Midbrain (tissue), 1 donor: ENCODE measurements around the gene OSBP2.
"Not testable (repeated sequence)": the region's sequence is repeated elsewhere in the genome, so short reads cannot be mapped to it uniquely, and the experiment has no call there.

ENCODE experiments used
- DNase-seq: peaks from one replicate; lab custom pipeline; 2025; lab: John Stamatoyannopoulos, UW

Gene OSBP2

DNA sequence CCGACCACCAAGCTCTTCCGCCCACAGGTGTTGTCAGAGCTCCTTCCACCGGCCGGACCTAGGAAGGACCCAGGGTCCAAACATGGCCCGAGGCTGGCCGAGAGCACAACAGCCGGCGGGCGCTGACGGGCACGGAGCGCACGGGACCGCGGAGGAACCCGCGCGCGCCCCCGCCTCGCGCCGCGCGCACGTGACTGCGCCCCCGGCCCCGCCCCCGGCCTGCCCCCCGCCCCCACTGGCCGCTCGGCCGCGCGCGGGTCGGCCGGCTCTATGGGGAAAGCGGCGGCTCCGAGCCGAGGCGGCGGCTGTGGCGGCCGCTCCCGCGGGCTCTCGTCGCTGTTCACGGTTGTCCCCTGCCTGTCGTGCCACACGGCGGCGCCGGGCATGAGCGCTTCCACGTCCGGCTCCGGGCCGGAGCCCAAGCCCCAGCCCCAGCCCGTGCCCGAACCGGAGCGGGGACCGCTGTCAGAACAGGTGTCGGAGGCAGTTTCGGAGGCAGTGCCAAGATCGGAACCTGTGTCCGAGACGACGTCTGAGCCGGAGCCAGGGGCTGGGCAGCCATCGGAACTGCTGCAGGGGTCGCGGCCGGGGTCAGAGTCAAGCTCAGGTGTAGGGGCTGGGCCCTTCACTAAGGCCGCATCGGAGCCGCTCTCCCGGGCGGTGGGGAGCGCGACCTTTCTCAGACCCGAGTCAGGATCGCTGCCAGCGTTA, at the start of gene OSBP2:
TSS of gene OSBP2 (plus strand) at position 235 of the 711 bp plus-strand sequence. CDS start at position 271, 36 bp downstream.
- DNase-seq, result peak; percentile 47

DNA sequence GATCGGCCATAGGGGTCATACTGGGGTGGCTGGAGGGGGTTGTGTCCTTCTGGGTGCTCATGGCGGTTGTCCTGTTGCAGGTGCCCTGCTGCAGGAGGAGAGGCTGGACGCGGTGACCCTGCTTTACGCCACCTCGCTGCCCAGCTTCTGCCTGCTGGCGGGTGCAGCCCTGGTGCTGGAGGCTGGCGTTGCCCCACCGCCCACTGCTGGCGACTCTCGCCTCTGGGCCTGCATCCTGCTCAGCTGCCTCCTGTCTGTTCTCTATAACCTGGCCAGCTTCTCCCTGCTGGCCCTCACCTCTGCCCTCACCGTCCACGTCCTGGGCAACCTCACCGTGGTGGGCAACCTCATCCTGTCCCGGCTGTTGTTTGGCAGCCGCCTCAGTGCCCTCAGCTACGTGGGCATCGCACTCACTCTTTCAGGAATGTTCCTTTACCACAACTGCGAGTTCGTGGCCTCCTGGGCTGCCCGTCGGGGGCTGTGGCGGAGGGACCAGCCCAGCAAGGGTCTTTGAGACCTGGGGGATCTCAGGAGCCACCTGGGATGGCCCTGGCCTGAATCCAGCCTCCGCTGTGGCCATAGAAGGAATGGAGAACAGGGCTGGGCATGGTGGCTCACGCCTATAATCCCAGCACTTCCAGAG, 48.0 kb upstream of the OSBP2 start:
- no peak for DNase-seq

- no peak for DNase-seq
Observed at GRCh38 chr22:30647536-30647935, 47.1 kb upstream of the OSBP2 start.

DNA sequence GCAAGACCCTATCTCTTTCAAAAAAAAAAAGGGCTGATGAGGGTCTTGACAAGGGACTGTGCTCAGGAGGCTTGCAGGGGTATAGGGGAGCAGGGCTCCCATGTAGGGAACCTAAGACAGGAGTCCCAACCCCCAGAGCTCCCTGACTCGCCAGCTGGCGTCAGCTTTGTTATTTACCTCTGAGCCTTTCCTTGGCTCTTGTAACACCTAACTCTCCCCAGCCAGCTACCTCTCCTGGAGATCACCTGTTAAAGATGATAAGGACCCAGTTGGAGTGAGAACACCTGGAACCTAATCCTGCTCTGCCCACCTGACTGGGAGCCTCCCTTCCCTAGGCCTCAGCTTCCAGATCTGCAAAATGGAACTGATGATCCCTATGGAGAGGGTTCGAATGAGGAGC, 45.8 kb upstream of the OSBP2 start:
- no peak for DNase-seq

DNA sequence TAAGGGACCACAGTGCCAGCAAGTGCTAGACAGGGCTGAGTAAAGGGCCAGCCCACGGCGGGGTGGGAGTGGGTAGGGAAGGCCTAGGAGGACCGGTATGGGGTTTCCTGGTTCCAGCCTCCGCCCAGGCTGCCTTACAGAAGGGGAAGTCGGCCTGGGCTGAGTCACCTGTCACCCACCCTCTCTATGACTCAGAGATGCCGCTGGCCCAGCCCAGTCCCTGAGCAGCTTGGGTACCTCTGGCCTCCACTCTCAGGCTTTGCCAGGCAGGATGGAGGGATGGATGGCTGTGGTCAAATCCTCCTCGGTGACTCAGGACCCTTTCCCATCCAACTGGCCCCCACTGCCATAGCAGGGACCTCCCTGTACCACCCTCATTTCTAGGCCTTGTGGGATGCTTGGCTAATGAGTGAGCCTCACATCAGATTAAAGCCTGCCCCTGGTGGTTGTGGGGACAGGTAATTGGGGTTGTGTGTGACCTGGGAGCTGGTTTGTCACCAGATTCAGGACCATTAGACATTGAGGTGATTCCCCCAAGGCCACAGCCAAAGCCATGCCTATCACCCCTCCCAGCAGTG, 45.2 kb upstream of the OSBP2 start:
- no peak for DNase-seq

DNA sequence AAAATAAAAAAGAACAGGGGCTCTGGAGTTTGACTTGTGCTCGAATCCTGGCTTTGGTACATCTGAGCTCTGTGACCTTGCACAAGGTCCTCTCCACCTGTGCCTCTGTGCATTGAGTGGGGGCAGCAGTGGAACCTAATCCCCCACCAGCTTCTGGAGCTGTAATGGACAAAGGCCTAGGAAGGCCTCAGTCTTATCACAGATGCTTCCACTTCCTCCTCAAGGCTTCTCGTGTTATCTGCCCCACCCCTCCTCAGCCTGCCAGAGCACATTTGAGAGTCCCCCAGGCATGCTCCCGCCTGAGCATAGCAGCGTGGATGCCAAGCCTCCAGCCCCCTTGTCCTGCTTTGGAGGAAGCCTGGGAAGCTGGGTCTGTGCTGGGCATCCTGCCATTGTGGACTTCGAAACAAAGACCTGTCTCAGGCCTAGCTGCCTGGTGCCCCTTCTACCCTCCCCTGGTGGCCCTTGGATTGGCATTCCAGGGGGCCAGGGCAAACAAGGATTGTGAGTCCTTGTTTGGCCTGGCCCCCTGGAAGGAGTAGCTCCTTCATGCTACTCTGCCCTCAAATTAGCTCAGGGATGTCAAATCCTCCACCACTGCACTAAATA, 44.1 kb upstream of the OSBP2 start:
- peak; percentile 65 for DNase-seq

GRCh38 chr22:30652852-30653251, 41.8 kb upstream of the OSBP2 start:
- no peak for DNase-seq

DNA sequence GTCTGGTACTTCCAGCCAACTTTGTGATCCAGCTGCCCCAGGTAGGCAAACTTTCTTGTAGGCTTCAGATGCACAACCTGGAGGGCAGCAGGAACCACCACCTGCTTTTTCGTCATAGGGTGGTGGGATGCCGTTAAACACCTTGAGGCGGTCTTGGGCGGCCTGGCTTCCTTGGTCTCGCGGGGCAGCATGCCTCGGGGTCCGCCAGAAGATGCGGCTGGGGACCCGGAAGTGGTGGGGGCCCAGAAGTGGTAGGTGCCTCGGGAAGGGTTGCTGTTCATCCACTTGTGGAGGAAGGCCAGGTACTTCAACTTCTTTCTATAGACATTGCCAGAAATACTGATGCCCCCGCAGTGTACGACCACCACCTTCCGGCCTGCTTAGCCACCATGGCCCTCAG, 40.3 kb upstream of the OSBP2 start:
- no peak for DNase-seq

- no peak for DNase-seq
Observed at GRCh38 chr22:30655532-30655931, 39.1 kb upstream of the OSBP2 start.

DNA sequence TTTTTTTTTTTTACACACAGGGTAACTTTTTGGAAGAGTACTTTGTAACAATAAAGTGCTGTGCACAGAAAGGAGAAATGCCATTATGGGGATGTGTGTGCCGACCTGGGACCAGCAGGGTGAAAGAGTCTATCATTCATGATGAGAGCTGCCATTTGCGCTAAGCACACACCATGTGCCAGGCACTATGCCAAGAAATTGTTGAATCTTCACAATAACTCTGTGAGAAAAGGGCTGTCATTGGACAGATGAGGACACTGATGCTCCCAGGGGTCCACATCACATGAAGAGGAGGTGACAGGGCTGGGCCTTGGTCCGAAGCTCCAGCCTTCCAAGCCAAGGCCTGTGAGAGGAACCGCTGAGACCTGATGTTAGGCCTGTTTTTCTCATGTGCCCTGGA, 32.6 kb upstream of the OSBP2 start:
- DNase-seq, result no peak

DNA sequence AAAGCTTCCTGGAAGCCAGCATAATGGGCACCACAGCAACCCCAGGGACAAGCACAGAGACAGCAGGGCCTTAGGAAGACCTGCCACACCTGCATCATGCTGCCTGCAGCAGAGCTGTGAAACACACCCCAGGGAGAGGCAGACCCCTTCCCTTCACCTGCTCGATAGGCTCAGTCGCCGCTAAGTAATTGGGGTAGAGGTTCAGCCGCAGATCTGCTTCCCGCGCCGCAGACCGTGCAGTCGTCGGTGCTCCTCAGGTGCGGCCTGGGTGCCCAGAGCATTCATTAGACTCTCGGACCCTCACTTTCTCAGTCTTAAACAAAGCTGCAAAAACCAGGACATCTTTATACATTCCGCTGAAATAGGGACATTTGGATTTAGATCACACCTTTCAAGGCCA, 29.9 kb upstream of the OSBP2 start:
- no peak for DNase-seq

DNA sequence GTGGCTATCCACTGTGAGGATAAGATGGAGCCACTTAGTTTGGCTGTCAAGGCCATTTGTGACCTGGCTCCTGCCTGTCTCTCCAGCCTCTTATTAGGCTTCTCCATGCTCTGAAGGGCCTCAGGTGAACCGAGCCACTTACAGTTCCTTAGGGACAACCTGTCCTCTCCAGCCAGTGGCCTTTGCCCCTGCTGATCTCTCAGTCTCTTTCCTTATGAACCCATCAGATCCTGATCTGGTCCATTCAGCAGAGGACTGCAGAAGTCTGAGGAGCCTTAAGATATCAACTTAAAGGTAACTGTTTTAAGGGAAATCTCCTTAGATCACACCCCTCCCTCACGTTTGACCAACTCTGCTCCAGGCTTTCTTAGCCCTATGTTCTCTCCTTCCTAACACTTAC, 29.4 kb upstream of the OSBP2 start:
- DNase-seq, result no peak

GRCh38 chr22:30665786-30666185, 28.9 kb upstream of the OSBP2 start:
- no peak for DNase-seq

- DNase-seq, result no peak
Observed at GRCh38 chr22:30667107-30667493, 27.6 kb upstream of the OSBP2 start.

DNA sequence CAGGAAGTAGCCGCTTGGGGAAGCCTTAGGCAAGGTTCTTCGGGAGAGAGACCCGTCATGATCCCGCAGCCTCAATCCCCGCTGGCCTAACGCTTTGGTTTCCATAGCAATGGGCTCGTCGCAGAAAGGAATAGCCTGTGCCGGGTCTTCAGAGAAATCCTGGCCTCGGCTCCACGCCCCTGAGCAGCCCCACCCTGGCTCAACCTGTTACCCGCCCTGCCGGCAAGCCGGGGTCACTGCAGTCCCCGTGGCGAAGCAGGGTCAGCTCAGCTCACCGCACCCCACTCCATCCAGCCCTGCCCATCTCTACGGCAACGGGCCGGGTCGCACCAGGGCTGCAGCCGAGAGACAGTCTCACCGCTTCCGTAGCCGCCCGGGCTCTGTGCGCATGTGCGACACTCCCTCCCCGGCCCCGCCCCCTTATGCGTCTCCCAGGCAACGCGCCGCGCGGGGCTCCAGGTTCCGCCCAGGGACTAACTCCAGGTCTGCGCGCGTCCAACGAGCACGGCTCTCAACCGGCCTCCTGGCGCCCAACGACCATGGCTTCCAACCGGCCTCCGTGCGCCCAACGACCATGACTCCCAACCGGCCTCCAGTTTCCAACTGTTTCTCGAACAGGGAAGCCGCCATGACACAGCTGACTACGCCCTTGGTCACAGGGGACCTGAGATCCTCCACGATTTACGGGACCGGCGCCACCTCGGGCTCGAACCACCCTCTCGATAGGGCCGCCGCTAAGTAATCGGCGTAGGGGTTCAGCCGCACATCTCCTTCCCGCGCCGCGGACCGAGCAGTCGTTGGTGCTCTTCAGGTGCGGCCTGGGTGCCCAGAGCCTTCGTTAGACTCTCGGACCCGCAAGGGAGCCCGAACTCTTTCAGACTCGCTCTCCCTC, 26.9 kb upstream of the OSBP2 start, which contains the start of gene DUSP18:
TSS of gene DUSP18 (minus strand) at position 382 of the 892 bp plus-strand sequence. CDS start 3,872 bp downstream, outside the sequence.
- DNase-seq, result peak; percentile 92

- DNase-seq, result no peak
Observed at GRCh38 chr22:30668386-30668710, 26.3 kb upstream of the OSBP2 start.

DNA sequence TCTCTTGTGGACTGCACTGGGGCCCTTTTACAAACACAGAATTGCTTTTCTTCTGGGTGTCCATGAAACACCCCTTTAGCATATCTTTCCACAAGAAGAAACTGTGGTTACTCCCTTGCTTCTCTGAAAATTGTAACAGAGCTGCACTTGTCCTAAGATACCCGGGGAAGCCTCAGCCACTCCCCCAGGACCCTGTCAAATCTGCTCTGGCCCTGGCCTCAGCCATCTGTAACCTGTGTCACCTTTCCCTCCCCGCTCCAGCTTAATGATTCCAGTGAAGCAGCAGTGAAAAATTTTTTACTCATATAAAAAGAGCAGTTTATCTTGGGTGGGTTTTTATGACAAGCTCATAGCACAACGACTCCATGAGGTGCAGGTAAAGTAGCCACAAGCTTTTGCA, 23.6 kb upstream of the OSBP2 start:
- DNase-seq, result no peak

DNA sequence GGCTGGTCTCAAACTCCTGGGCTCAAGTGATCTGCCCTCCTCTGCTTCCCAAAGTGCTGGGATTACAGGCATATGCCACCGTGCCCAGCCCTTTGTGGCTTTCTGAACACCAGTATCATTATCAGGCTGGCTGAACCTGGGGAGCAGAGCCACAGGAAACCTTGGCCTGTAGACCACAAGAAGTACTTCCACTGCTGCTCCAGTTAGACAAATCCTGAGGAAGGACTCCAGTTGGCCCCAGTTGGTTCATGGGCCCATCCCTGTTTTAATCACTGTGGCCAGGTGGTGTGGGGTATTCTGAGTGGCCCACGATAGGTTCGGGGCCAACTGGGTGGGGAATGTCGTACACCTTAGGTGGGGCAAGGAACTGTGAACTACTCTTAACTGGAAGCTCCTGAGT, 21.5 kb upstream of the OSBP2 start:
- no peak for DNase-seq

- DNase-seq, result no peak
Observed at GRCh38 chr22:30674482-30674881, 20.2 kb upstream of the OSBP2 start.

DNA sequence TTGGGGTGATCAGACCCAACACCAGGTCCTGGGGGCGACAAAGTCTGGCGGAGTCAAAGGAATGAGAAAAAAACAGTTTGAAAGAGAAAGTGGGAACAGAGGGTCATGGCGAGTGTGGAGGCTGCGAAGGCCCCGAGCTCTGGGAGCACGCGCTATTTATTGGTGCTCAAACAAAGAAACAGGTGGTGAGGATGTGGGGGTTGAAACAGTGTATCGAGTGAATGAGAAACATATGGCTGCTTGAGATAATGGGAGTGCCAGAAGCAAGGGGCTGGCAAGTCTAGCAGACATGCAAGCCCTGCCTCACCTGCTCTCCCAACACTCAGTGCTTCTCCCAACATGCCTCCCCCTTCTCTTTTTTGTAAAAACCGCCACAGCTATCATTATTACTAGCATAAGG, 19.2 kb upstream of the OSBP2 start:
- no peak for DNase-seq

DNA sequence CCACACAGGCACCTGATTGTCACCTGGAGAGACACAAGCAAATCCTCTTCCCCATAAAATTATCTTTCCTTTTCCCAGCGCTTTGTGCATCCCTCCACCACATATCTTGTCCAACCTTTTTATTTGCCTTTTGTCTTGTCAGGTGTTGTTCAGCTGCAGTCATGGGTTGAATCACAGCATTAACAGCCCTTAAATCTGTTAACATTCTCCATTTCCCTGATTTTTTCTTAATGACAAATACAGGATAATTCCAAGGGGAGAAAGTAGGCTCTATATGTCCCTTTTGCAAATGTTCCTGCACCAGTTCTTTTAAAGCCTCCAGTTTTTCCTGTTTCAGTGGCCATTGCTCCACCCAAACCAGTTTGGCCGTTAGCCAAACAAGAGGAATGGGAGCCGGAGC, 18.1 kb upstream of the OSBP2 start:
- DNase-seq, result not testable (repeated sequence)
